Measurements from ENCODE around the gene BRPF3.

GRCh38 chr6:36246506-36247268 lies 50.1 kb downstream of the BRPF3 start:
- no peak for TF ChIP-seq ZNF768 (tag by site-specific recombination; IDR thresholded peaks at IDR 0.05)
- no peak for TF ChIP-seq ZNF416 (tag by site-specific recombination; IDR thresholded peaks at IDR 0.05)
- no peak for TF ChIP-seq CTCF (tag by site-specific recombination; IDR thresholded peaks at IDR 0.05)
- no peak for TF ChIP-seq PBX3 (CRISPR knock-in tag; IDR thresholded peaks at IDR 0.05)
- TF ChIP-seq ZNF518A (tag by site-specific recombination; conservative IDR thresholded peaks at IDR 0.05; ENCODE audit: low read depth) = no peak
- TF ChIP-seq ZNF792 (tag by site-specific recombination; IDR thresholded peaks at IDR 0.05) = no peak
- TF ChIP-seq YY1 (tag by site-specific recombination; IDR thresholded peaks at IDR 0.05) = no peak

All from HEK293 (cell line).